Neural crest cell (in vitro differentiated cells): ENCODE results near the gene COPS6. TPM values are rescaled to one million over a fixed set of nuclear protein-coding genes. Genes with fewer than 3 reads are reported as not detected.

ENCODE experiments used
- DNase-seq: peaks from one replicate; pipeline ENCODE4 v3.0.0; 2021; ENCODE audit warnings: low read depth, mixed read lengths, low spot score
- H3K27ac Mint-ChIP-seq: one replicate; pipeline ENCODE4 v1.8.0; 2021; ENCODE audit warnings: mild to moderate bottlenecking, mixed read lengths; ENCODE audit not compliant: unreplicated experiment
- H3K27me3 Mint-ChIP-seq: 2 replicates; pipeline ENCODE4 v1.8.0; 2021; ENCODE audit warnings: low read depth, mild to moderate bottlenecking, mixed read lengths
- H3K36me3 Mint-ChIP-seq: 2 replicates; pipeline ENCODE4 v1.8.0; 2021; ENCODE audit warnings: low read depth, mild to moderate bottlenecking, mixed read lengths
- H3K4me1 Mint-ChIP-seq: 2 replicates; pipeline ENCODE4 v1.8.0; 2021; ENCODE audit warnings: mixed read lengths
- H3K4me3 Mint-ChIP-seq: one replicate; pipeline ENCODE4 v1.8.0; 2021; ENCODE audit warnings: mild to moderate bottlenecking, mixed read lengths
- H3K9me3 Mint-ChIP-seq: 2 replicates; pipeline ENCODE4 v1.8.0; 2021; ENCODE audit warnings: mixed read lengths
- total RNA-seq: library from RNA; stranded (reverse); gene quantifications from 2 replicates; pipeline ENCODE4 v1.2.1, GENCODE V29; 2021
- TF ChIP-seq, protein P1 (sequence below): fragments of 200-600 bp; sonication (generic); conservative IDR thresholded peaks from 2 replicates; pipeline ENCODE4 v1.5.0; 2021; ENCODE audit warnings: antibody characterized with exemption, mild to moderate bottlenecking

COPS6 gene
- total RNA-seq, 1 donor from 2014 or later = 160 TPM

DNA sequence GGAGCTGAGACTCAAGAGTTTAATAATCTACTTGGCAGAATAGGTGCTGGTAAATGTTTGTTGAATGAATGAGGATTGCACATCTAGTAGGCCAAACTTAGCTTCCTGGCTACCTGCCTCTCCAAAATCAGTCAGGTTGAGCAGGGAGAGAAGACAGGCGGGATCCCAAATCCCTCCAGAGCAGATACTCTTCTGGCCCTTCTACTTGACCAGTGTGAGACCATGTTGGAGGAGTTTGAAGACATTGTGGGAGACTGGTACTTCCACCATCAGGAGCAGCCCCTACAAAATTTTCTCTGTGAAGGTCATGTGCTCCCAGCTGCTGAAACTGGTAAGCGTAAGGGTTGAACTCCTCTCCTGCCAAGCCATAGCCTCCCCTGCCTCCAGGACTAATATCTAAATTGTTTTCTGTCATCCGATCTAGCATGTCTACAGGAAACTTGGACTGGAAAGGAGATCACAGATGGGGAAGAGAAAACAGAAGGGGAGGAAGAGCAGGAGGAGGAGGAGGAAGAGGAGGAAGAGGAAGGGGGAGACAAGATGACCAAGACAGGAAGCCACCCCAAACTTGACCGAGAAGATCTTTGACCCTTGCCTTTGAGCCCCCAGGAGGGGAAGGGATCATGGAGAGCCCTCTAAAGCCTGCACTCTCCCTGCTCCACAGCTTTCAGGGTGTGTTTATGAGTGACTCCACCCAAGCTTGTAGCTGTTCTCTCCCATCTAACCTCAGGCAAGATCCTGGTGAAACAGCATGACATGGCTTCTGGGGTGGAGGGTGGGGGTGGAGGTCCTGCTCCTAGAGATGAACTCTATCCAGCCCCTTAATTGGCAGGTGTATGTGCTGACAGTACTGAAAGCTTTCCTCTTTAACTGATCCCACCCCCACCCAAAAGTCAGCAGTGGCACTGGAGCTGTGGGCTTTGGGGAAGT, 35.8 kb downstream of the COPS6 start:
- no peaks in the 10 kb centered on the region for H3K36me3 Mint-ChIP-seq
- no peak for DNase-seq
- H3K4me3 Mint-ChIP-seq = peak overlapping the region; percentile 100
- no peak overlapping the region for H3K27ac Mint-ChIP-seq
- H3K9me3 Mint-ChIP-seq = no peaks in the 10 kb centered on the region
- TF ChIP-seq, protein P1, sequence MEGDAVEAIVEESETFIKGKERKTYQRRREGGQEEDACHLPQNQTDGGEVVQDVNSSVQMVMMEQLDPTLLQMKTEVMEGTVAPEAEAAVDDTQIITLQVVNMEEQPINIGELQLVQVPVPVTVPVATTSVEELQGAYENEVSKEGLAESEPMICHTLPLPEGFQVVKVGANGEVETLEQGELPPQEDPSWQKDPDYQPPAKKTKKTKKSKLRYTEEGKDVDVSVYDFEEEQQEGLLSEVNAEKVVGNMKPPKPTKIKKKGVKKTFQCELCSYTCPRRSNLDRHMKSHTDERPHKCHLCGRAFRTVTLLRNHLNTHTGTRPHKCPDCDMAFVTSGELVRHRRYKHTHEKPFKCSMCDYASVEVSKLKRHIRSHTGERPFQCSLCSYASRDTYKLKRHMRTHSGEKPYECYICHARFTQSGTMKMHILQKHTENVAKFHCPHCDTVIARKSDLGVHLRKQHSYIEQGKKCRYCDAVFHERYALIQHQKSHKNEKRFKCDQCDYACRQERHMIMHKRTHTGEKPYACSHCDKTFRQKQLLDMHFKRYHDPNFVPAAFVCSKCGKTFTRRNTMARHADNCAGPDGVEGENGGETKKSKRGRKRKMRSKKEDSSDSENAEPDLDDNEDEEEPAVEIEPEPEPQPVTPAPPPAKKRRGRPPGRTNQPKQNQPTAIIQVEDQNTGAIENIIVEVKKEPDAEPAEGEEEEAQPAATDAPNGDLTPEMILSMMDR = no peak
- peaks cover 44% of the 10 kb centered on the region for H3K4me1 Mint-ChIP-seq
- peaks cover 12% of the 10 kb centered on the region for H3K27me3 Mint-ChIP-seq

DNA sequence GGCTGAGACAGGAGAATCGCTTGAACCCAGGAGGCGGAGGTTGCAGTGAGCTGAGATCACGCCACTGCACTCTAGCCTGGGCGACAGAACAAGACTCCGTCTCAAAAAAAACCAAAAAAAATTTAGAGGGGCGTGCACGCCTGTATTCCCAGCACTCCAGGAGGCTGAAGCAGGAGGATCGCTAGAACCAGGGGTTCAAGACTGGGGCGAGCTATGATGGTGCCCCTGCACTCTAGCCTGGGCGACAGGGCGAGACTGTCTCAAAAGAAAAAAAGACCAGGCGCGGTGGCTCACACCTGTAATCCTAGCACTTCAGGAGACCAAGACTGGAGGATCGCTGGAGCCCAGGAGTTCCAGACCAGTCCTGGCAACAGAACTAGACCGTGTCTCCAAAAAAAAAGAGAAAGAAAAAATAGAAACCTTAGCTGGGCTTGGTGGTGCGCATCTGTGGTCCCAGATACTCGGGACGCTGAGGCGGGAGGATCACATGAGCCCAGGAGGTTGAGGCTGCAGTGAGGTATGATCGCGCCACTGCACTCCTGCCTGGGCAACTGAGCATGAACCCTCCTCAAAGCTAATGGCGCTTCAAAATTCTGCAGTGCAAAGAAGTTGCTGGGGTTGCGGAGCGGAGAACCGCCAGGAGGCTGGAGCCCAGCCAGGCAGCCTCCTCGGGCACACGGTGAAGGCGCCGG, 37.6 kb downstream of the COPS6 start:
- Mint-ChIP-seq H3K27ac (peak overlapping the region; percentile 100), H3K36me3 (no peaks in the 10 kb centered on the region)

DNA sequence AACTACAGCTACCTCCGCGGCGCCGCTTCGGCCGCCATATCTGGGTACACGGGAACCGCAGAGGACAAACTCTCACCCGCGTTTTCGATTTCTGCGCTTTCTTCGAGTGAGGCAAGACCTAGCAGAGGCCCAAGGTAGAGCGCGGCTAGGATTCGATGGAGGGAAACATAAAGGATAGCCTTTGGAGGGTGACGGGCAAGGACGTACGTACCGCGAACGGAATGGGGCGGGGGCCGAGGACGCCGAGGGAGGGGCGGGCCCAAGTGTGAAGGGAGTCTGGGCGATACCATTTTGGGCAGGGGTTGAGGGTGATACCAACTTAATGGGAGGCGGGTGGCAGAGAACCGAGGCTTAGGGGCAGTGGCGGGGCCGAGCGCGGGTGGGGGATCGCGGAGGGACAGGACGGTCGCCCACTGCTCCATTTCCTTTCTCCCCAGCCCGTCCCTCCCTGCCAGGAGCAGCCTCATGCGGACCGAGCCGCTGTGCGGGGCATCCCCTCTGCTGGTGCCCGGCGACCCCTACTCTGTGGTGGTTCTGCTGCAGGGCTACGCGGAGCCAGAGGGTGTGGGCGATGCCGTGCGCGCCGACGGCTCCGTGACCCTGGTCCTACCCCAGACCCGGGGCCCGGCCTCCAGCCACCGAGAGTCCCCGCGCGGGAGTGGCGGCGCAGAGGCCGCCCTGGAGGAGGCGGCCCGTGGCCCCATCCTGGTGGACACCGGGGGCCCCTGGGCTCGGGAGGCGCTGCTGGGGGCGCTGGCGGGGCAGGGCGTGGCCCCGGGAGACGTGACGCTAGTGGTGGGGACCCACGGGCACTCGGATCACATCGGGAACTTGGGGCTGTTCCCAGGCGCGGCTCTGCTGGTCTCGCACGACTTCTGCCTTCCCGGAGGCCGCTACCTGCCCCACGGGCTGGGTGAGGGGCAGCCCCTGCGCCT, 38.4 kb downstream of the COPS6 start, which contains the start of gene MBLAC1:
MBLAC1 (plus strand) TSS at position 37 of the 935 bp plus-strand sequence; CDS start at position 466, 429 bp downstream.
- peaks cover 13% of the 10 kb centered on the region for H3K27me3 Mint-ChIP-seq
- TF ChIP-seq, protein P1 = peak; percentile 13
- H3K4me3 Mint-ChIP-seq = peak within 1 kb of the TSS; percentile 100
- no peaks in the 10 kb centered on the region for H3K36me3 Mint-ChIP-seq
- H3K4me1 Mint-ChIP-seq = peaks cover 29% of the 10 kb centered on the region
- DNase-seq = peak; percentile 96
- H3K27ac Mint-ChIP-seq = peak within 1 kb of the TSS; percentile 100
- H3K9me3 Mint-ChIP-seq = no peaks in the 10 kb centered on the region

More for the DNA sequence above, 37.6 kb downstream of the COPS6 start:
- DNase-seq = no peak
- Mint-ChIP-seq H3K27me3 (peaks cover 13% of the 10 kb centered on the region), H3K4me3 (peak overlapping the region; percentile 100), H3K4me1 (peaks cover 32% of the 10 kb centered on the region), H3K9me3 (no peaks in the 10 kb centered on the region)
- TF ChIP-seq, protein P1 = peak; percentile 22

GRCh38 chr7:100127866-100128636, 39.3 kb downstream of the COPS6 start:
- TF ChIP-seq, protein P1 = no peak
- H3K27ac Mint-ChIP-seq = no peak overlapping the region

More at GRCh38 chr7:100127866-100128636, 39.3 kb downstream of the COPS6 start:
- Mint-ChIP-seq H3K4me3 (peak overlapping the region; percentile 88), H3K9me3 (no peaks in the 10 kb centered on the region), H3K36me3 (no peaks in the 10 kb centered on the region), H3K4me1 (peaks cover 29% of the 10 kb centered on the region), H3K27me3 (peaks cover 13% of the 10 kb centered on the region)
- DNase-seq = peak; percentile 26
